ENCODE measurements around the gene SLC38A10.

The SLC38A10 gene

GRCh38 chr17:81210466-81210865 lies 84.6 kb downstream of the SLC38A10 start:
- Histone ChIP-seq H4K20me1 (ENCODE audit: insufficient read depth, low read length) (no peaks in the 10 kb centered on the region), H3K27me3 (ENCODE audit: insufficient read depth, low read length) (no peaks in the 10 kb centered on the region), H3K79me2 (ENCODE audit: insufficient read depth, low read length) (no peaks in the 10 kb centered on the region), H3K9me3 (ENCODE audit: low read length) (no peaks in the 10 kb centered on the region), H3K36me3 (ENCODE audit: insufficient read depth, low read length) (peaks cover 16% of the 10 kb centered on the region; the same call in 1 of the 2 replicates), H3K4me1 (ENCODE audit: insufficient read depth, low read length, severe bottlenecking) (no peaks in the 10 kb centered on the region), H3F3A (ENCODE audit: insufficient read depth, low read length) (no peaks in the 10 kb centered on the region), H3K9me2 (ENCODE audit: low read depth, low read length) (no peaks in the 10 kb centered on the region), H2AFZ (ENCODE audit: low read length) (no peak overlapping the region), H3K27ac (ENCODE audit: low read depth, low read length, poor library complexity, severe bottlenecking) (no peak overlapping the region), H3K4me2 (ENCODE audit: low read length) (no peak overlapping the region), H3K9ac (ENCODE audit: low read length) (no peak overlapping the region), H3K4me3 (ENCODE audit: low read depth, low read length, poor library complexity, severe bottlenecking) (no peak overlapping the region)
- TF ChIP-seq CTCF (IDR thresholded peaks at IDR 0.05; ENCODE audit: low read length) (no peak), EZH2 (IDR thresholded peaks at IDR 0.05; ENCODE audit: borderline replicate concordance, low read length) (no peak)

GRCh38 chr17:81209141-81209540 lies 86.0 kb downstream of the SLC38A10 start:
- H3K4me1 ChIP-seq (ENCODE audit: insufficient read depth, low read length, severe bottlenecking), result no peaks in the 10 kb centered on the region
- H3K79me2 ChIP-seq (ENCODE audit: insufficient read depth, low read length), result no peaks in the 10 kb centered on the region
- H3F3A ChIP-seq (ENCODE audit: insufficient read depth, low read length), result no peaks in the 10 kb centered on the region
- no peak overlapping the region for H3K4me3 ChIP-seq (ENCODE audit: low read depth, low read length, poor library complexity, severe bottlenecking)
- H2AFZ ChIP-seq (ENCODE audit: low read length), result no peak overlapping the region
- no peak overlapping the region for H3K4me2 ChIP-seq (ENCODE audit: low read length)
- TF ChIP-seq EZH2 (IDR thresholded peaks at IDR 0.05; ENCODE audit: borderline replicate concordance, low read length), result no peak
- TF ChIP-seq CTCF (IDR thresholded peaks at IDR 0.05; ENCODE audit: low read length), result no peak
- H3K36me3 ChIP-seq (ENCODE audit: insufficient read depth, low read length), result peaks cover 16% of the 10 kb centered on the region; the same call in 1 of the 2 replicates
- no peak overlapping the region for H3K9ac ChIP-seq (ENCODE audit: low read length)
- H3K27ac ChIP-seq (ENCODE audit: low read depth, low read length, poor library complexity, severe bottlenecking), result no peak overlapping the region
- no peaks in the 10 kb centered on the region for H3K9me3 ChIP-seq (ENCODE audit: low read length)
- no peaks in the 10 kb centered on the region for H4K20me1 ChIP-seq (ENCODE audit: insufficient read depth, low read length)
- H3K9me2 ChIP-seq (ENCODE audit: low read depth, low read length), result no peaks in the 10 kb centered on the region
- no peaks in the 10 kb centered on the region for H3K27me3 ChIP-seq (ENCODE audit: insufficient read depth, low read length)

- Histone ChIP-seq H3K4me3 (ENCODE audit: low read depth, low read length, poor library complexity, severe bottlenecking) (no peak overlapping the region), H2AFZ (ENCODE audit: low read length) (no peak overlapping the region), H3K9me3 (ENCODE audit: low read length) (no peaks in the 10 kb centered on the region), H3K9ac (ENCODE audit: low read length) (no peak overlapping the region), H3F3A (ENCODE audit: insufficient read depth, low read length) (no peaks in the 10 kb centered on the region), H3K27ac (ENCODE audit: low read depth, low read length, poor library complexity, severe bottlenecking) (no peak overlapping the region), H3K36me3 (ENCODE audit: insufficient read depth, low read length) (peaks cover 16% of the 10 kb centered on the region; the same call in 1 of the 2 replicates), H3K79me2 (ENCODE audit: insufficient read depth, low read length) (no peaks in the 10 kb centered on the region), H3K9me2 (ENCODE audit: low read depth, low read length) (no peaks in the 10 kb centered on the region), H3K4me2 (ENCODE audit: low read length) (no peak overlapping the region), H3K27me3 (ENCODE audit: insufficient read depth, low read length) (no peaks in the 10 kb centered on the region), H3K4me1 (ENCODE audit: insufficient read depth, low read length, severe bottlenecking) (no peaks in the 10 kb centered on the region), H4K20me1 (ENCODE audit: insufficient read depth, low read length) (no peaks in the 10 kb centered on the region)
- TF ChIP-seq EZH2 (IDR thresholded peaks at IDR 0.05; ENCODE audit: borderline replicate concordance, low read length) (no peak), CTCF (IDR thresholded peaks at IDR 0.05; ENCODE audit: low read length) (no peak)
These were observed 86.5 kb downstream of the SLC38A10 start for GRCh38 chr17:81208651-81209050.

All from OCI-LY1 (cell line).